ENCODE results near the gene C9orf72. TPM values are rescaled to one million over a fixed set of nuclear protein-coding genes. Genes with fewer than 3 reads are reported as not detected.

C9orf72 gene
- total and polyA plus RNA-seq, 2 experiments from 2014 or later, result 11.6 to 27.8 TPM

- TF ChIP-seq, protein P1, sequence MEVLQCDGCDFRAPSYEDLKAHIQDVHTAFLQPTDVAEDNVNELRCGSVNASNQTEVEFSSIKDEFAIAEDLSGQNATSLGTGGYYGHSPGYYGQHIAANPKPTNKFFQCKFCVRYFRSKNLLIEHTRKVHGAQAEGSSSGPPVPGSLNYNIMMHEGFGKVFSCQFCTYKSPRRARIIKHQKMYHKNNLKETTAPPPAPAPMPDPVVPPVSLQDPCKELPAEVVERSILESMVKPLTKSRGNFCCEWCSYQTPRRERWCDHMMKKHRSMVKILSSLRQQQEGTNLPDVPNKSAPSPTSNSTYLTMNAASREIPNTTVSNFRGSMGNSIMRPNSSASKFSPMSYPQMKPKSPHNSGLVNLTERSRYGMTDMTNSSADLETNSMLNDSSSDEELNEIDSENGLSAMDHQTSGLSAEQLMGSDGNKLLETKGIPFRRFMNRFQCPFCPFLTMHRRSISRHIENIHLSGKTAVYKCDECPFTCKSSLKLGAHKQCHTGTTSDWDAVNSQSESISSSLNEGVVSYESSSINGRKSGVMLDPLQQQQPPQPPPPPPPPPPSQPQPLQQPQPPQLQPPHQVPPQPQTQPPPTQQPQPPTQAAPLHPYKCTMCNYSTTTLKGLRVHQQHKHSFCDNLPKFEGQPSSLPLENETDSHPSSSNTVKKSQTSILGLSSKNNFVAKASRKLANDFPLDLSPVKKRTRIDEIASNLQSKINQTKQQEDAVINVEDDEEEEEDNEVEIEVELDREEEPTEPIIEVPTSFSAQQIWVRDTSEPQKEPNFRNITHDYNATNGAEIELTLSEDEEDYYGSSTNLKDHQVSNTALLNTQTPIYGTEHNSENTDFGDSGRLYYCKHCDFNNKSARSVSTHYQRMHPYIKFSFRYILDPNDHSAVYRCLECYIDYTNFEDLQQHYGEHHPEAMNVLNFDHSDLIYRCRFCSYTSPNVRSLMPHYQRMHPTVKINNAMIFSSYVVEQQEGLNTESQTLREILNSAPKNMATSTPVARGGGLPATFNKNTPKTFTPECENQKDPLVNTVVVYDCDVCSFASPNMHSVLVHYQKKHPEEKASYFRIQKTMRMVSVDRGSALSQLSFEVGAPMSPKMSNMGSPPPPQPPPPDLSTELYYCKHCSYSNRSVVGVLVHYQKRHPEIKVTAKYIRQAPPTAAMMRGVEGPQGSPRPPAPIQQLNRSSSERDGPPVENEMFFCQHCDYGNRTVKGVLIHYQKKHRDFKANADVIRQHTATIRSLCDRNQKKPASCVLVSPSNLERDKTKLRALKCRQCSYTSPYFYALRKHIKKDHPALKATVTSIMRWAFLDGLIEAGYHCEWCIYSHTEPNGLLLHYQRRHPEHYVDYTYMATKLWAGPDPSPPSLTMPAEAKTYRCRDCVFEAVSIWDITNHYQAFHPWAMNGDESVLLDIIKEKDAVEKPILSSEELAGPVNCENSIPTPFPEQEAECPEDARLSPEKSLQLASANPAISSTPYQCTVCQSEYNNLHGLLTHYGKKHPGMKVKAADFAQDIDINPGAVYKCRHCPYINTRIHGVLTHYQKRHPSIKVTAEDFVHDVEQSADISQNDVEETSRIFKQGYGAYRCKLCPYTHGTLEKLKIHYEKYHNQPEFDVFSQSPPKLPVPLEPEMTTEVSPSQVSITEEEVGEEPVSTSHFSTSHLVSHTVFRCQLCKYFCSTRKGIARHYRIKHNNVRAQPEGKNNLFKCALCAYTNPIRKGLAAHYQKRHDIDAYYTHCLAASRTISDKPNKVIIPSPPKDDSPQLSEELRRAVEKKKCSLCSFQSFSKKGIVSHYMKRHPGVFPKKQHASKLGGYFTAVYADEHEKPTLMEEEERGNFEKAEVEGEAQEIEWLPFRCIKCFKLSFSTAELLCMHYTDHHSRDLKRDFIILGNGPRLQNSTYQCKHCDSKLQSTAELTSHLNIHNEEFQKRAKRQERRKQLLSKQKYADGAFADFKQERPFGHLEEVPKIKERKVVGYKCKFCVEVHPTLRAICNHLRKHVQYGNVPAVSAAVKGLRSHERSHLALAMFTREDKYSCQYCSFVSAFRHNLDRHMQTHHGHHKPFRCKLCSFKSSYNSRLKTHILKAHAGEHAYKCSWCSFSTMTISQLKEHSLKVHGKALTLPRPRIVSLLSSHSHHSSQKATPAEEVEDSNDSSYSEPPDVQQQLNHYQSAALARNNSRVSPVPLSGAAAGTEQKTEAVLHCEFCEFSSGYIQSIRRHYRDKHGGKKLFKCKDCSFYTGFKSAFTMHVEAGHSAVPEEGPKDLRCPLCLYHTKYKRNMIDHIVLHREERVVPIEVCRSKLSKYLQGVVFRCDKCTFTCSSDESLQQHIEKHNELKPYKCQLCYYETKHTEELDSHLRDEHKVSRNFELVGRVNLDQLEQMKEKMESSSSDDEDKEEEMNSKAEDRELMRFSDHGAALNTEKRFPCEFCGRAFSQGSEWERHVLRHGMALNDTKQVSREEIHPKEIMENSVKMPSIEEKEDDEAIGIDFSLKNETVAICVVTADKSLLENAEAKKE (CRISPR knock-in tag; IDR thresholded peaks at IDR 0.05), result no peak
- TF ChIP-seq NANOG (IDR thresholded peaks at IDR 0.05; ENCODE audit: borderline replicate concordance) (no peak), JUNB (IDR thresholded peaks at IDR 0.05; ENCODE audit: unreplicated experiment) (no peak), STAT1 (IDR thresholded peaks at IDR 0.05; ENCODE audit: unreplicated experiment) (no peak), EZH2phosphoT487 (IDR thresholded peaks at IDR 0.05; ENCODE audit: unreplicated experiment) (no peak), ZNF114 (CRISPR knock-in tag; IDR thresholded peaks at IDR 0.05) (no peak), POLR2AphosphoS5 (IDR thresholded peaks at IDR 0.05; ENCODE audit: low read depth) (no peak)
Measured at GRCh38 chr9:27545471-27545870, 27.8 kb downstream of the C9orf72 start (continued).

DNA sequence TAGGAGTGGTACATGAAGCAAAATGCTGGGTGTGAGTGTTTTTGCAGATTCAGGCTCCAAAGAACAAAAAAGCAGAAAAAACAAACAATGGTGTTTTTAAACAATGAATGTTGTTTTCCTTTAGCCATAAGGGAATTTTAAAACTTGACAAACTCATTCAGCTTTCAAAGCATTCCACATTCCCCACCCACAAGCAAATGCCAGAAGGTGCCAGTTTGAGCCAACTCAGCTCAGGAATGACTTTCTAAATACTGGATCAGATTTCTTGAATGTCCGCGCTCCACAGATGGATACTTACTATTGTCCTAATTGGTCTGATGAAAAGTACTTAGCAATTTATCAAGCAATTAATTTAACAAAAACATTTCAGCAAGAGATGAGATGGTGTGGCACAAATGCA lies 30.8 kb downstream of the C9orf72 start:
- no peak overlapping the region for H3K27ac ChIP-seq (ENCODE audit: low read depth)
- DNase-seq (ENCODE audit: low spot score), result no peak
- H3K27ac Mint-ChIP-seq, result 0 out of 2 replicates have a peak overlapping the region, but pooled peaks have one; percentile 18

More for the DNA sequence above, 30.8 kb downstream of the C9orf72 start:
- Histone ChIP-seq H4K20me1 (replicated peaks; ENCODE audit: insufficient read depth) (no peaks in the 10 kb centered on the region; the same call in 1 of the 2 replicates), H3F3A (replicated peaks; ENCODE audit: low read depth) (no peaks in the 10 kb centered on the region), H3K9me2 (ENCODE audit: insufficient read depth) (no peaks in the 10 kb centered on the region), H3K27me3 (ENCODE audit: insufficient read depth) (no peaks in the 10 kb centered on the region), H2AFZ (no peak overlapping the region), H3K36me3 (ENCODE audit: insufficient read depth) (peaks cover 6% of the 10 kb centered on the region), H3K4me2 (no peak overlapping the region), H3K4me3 (no peak overlapping the region), H3K4me1 (ENCODE audit: insufficient read depth) (no peaks in the 10 kb centered on the region), H3K79me2 (replicated peaks; ENCODE audit: insufficient read depth) (no peaks in the 10 kb centered on the region)
- peaks cover 13% of the 10 kb centered on the region for H3K4me1 Mint-ChIP-seq
- no peak for ATAC-seq
- H3K36me3 Mint-ChIP-seq (ENCODE audit: low read depth), result peaks cover 28% of the 10 kb centered on the region
- no peaks in the 10 kb centered on the region for H3K27me3 Mint-ChIP-seq (ENCODE audit: insufficient read depth, low read depth, poor library complexity)
- no peaks in the 10 kb centered on the region for H3K9me3 Mint-ChIP-seq
- H3K4me3 Mint-ChIP-seq, result no peak overlapping the region
- TF ChIP-seq CTCF (conservative IDR thresholded peaks at IDR 0.05; ENCODE audit: low read depth in 2 of 2), result no peak
- no peak for TF ChIP-seq POLR2AphosphoS5 (IDR thresholded peaks at IDR 0.05; ENCODE audit: low read depth)
- no peak for TF ChIP-seq REST (IDR thresholded peaks at IDR 0.05; ENCODE audit: unreplicated experiment)
